NOMO-1 treated with dmso at 0.1 percent for 144 hours (cell line): Measurements from ENCODE around the gene NDUFS8.

Source experiments
- DNase-seq: peaks from one replicate; lab custom pipeline; 2025; ENCODE audit not compliant: unreplicated experiment; lab: John Stamatoyannopoulos, UW

Gene NDUFS8

GRCh38 chr11:68035266-68035876, 4.9 kb downstream of the NDUFS8 start:
- DNase-seq, result no peak

DNA sequence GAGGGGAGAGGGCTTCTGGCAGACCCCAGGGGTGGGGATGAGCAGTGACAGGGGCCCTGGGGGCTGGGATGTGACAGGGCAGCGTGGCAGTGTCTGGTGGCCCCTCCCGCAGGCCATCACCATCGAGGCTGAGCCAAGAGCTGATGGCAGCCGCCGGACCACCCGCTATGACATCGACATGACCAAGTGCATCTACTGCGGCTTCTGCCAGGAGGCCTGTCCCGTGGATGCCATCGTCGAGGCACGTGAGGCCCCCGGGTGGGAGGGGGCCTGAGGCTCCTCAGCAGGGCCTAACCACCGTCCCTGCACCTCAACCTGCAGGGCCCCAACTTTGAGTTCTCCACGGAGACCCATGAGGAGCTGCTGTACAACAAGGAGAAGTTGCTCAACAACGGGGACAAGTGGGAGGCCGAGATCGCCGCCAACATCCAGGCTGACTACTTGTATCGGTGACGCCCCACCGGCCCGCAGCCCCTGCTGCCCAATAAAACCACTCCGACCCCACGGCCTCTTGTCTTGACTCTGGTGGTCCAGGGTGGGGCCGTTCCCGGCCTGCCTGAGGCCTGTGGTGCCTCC, 5.7 kb downstream of the NDUFS8 start:
- no peak for DNase-seq

GRCh38 chr11:68036717-68037239, 6.3 kb downstream of the NDUFS8 start:
- DNase-seq, result peak; percentile 42

- no peak for DNase-seq
These were observed 7.1 kb downstream of the NDUFS8 start for GRCh38 chr11:68037411-68038225.

DNA sequence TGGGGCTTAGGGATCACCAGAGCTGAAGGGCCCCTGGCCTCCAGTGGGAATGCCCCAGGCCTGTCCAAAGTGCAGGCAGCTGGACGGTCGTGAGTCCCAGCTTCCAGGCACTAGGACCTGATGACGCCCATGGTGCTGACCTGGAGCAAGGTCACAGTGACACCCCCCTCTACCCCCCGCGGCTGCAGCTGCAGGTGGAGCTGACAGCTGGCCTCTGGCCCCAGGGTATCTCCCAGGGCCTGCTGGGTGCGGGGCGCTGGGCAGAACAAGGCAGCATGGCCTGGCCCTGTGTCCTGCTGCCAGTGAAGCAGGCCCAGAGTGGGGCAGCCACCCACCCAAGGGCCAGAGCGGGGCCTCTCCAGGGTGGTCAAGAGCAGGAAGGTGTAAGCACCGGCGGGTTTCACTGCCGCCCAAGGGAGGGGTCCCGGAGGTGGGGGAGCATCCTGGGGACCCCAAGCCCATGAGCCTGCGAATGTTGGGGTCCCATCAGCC, 7.8 kb downstream of the NDUFS8 start:
- no peak for DNase-seq

DNA sequence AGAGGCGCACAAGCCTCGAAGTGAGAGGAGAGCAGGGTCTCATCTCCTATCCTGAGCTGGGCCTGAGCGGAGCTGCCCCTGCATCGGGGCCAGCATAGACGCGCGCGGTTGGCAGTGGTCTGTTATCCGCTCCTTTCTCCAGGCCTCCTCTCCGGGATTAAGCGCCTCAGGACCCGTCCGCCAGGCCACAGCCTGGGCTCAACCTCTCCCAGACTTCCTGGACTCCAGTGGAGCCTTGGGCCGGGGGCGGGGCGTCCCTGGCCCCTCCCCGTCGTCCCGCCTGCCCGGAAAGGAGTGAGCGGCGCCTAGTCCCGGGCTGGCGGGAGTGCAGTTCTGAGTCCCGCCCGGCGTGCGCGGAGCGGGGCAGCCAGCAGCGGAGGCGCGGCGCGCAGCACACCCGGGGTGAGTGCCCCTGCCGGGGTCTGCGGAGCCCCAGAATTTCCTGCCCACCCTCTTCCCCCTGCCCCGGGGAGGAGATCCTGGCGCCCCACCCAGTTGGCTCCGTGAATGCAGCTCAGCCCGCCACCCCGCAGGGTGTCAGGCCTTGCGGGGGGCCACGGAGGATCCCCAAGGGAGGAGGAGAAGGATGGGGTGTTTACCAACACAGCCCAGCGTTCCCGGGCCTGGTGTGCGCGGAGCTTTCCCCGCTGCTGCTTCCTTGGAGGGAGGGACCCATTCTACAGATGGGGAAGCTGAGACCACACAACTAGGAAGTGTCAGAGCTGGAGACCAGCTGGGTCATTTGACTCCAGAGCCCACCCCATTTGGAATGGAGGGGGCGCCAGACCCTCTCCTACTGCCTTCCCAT, 8.4 kb downstream of the NDUFS8 start, which contains the start of gene TCIRG1:
Gene TCIRG1, plus strand, starts transcription at position 308 of the 808 bp plus-strand sequence. CDS start 2,247 bp downstream, outside the sequence.
- DNase-seq, result peak; percentile 62

DNA sequence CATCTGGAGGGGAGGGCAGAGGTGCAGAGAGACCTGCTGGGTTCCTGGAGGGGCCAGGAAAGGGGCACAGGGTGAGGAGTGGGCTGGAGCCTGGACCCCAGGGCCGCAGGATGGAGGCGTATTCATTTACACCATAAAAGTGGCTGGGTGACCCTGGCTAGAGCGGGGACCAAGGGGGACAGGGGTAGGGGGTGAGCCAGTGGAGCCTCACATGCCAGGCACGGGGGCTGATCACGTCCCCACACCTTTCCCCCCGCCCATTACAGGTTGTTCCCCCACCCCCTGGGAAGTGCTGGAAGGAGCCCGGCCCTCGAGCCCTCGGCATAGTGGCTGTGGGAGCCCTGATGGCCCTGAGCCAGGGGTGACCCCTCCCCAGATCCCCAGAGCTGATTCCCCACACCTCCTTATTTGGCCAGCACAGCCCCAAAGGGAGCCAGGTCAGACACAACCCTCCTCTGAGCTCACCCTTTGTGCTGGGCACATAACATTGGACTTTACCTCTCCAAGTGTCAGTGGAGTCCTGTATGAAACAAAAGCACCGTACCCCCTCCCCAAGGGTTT, 9.1 kb downstream of the NDUFS8 start:
- no peak for DNase-seq

GRCh38 chr11:68040101-68040956, 9.8 kb downstream of the NDUFS8 start:
- DNase-seq, result peak; percentile 90

DNA sequence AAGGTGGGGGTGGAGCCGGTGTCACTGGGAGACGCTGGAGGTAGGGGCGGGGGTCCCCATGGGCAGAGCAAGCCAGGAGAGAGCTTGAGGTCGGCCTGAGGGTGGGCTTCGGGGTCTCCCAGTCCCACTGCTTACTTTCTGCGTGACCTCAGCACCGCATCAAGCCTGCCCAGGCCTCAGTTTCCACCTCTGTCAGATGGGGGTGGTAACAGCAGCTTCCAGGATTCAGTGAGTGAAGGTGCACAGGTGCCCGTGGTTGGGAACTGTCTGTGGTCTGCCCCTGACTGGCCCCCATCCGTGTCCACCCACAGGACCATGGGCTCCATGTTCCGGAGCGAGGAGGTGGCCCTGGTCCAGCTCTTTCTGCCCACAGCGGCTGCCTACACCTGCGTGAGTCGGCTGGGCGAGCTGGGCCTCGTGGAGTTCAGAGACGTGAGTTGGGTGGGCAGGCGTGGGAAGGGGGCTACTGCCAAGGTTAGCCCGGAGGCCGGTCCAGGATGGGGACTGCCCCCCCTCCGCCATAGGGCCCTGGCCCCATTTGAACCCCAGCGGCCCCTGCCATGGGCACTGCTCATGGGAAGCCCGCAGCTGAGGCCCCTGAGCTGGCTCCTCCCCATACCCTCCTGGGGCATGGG, 10.6 kb downstream of the NDUFS8 start:
- DNase-seq, result no peak

DNA sequence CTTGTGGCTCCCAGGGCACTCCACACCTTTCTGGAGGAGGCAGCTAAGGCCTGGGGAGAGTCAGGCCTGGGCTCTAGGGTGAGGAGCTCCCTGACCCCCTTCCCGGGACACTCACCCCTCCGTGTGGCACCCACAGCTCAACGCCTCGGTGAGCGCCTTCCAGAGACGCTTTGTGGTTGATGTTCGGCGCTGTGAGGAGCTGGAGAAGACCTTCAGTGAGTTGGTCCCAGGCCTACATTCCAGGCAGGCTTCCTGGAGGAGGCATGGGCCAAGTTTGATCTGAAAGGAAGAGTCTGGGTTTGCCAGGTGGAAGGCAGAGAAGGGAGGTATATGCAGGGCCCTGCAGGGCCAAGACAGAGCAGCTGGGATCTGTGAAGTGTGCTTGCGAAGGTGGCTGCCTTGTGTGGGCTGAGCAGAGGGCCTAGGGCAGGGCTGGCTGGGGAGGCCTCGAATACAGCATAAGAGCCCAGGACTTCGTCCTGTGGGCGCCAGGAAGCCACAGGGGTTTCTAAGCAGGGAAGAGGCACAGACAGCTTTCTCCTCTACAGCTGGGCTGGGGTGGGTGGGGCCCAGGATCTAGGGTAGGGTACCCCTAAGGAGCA, 11.2 kb downstream of the NDUFS8 start:
- DNase-seq, result no peak

GRCh38 chr11:68042219-68043028, 11.9 kb downstream of the NDUFS8 start:
- no peak for DNase-seq

DNA sequence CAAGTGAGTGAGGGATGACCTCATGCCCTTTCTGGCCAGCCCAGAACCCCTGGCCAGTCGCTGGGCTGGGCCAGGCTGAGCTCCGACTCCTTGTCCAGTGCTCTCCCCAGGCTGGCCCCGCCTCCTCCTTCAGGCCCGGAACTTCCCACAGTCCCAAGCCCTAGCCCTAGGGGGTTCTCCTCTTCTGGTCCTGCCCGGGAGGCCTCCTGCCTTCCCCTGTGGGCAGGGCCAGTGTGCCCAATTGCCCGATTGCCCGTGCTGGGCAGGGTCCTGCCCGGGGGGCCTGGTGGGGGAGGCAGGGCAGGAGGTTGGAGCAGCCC, 12.5 kb downstream of the NDUFS8 start:
- no peak for DNase-seq

DNA sequence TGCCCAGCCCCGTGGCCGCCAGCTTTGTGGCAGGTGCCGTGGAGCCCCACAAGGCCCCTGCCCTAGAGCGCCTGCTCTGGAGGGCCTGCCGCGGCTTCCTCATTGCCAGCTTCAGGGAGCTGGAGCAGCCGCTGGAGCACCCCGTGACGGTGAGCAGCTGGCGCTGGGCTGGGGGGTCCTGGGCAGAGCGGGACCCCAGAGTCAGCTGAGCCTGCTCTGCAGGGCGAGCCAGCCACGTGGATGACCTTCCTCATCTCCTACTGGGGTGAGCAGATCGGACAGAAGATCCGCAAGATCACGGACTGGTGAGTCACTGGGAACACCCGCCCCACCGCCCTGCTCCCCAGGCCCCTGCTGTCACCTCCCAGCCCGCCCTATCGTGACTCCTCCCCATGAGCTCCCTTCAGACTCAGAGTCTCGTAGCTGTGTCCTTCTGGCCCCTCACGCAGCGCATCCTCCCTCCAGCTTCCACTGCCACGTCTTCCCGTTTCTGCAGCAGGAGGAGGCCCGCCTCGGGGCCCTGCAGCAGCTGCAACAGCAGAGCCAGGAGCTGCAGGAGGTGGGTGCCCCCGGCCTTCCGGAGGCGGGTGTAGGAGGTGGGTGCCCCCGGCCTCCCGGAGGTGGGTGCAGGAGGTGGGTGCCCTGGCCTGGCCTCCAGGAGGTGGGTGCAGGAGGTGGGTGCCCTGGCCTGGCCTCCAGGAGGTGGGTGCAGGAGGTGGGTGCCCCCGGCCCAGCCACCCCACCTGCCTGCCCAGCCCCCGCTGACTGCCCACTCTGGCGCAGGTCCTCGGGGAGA, 13.1 kb downstream of the NDUFS8 start:
- no peak for DNase-seq

DNA sequence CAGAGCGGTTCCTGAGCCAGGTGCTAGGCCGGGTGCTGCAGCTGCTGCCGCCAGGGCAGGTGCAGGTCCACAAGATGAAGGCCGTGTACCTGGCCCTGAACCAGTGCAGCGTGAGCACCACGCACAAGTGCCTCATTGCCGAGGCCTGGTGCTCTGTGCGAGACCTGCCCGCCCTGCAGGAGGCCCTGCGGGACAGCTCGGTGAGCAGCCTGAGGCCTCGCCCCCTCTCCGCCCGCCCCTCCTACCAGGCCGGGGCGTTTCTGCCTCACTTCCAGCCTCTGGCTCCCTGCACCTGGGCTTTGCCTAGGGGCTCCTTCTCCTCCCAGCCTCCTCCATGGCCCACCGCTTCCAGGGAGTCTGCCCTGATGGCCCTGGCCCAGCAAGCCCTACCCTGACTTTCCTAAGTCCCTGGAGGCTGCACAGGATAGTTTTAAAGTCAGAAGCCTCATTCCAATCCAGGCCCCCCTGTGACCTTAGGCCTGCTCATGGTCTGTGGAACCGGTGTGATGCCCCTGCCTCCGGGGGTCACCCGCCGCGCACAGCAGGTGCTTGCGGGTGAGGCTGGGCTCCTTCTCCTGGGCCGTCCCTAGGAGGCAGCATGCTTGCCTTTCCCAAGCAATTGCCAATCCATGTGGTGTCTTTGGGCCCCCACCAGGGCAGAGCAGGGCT, 13.8 kb downstream of the NDUFS8 start:
- no peak for DNase-seq

- DNase-seq, result no peak
These were observed 14.4 kb downstream of the NDUFS8 start for GRCh38 chr11:68044898-68045351.

DNA sequence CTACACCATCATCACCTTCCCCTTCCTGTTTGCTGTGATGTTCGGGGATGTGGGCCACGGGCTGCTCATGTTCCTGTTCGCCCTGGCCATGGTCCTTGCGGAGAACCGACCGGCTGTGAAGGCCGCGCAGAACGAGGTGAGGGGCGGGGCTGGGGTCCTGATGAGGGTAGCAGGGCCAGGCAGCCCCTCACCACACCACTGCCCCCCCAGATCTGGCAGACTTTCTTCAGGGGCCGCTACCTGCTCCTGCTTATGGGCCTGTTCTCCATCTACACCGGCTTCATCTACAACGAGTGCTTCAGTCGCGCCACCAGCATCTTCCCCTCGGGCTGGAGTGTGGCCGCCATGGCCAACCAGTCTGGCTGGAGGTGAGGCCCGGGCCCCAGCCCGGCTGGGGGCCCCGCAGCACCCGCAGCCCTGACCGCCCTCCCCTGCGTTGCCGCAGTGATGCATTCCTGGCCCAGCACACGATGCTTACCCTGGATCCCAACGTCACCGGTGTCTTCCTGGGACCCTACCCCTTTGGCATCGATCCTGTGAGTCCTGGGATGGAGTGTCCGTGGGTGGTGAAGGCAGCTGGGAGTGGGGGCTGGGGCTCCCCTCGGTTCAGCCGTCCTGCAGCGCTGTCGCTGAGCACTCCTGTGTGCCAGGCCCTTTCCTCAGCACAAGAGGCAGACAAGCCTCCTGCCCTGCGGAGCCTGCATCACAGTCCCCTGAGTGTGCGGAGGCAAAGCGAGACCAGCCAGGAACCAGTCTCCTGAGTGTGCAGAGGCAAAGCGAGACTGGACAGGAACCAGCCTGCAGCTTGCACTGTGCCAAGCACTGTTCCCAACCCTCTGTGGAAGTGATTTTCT, 17.2 kb downstream of the NDUFS8 start:
- no peak for DNase-seq
